ENCODE measurements around the gene ZNF814.

DNA sequence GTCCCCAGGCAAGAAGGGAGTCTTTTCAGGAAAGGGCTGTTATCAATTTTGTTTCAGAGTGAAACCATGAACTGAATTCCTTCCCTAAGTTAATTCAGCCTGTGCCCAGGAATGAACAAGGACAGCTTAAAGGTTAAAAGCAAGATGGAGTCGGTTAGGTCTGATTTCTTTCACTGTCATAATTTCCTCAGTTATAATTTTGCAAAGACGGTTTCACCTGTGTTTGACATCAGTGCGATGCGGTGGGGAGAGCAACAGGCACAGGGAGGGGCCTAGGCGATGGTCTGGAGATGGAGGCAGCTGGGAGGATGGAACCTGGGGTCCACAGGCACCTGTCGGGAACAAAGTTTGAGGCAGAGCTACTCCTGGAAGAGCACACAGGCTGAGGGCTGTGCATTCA, 68.2 kb downstream of the ZNF814 start:
- TF ChIP-seq, protein P1, sequence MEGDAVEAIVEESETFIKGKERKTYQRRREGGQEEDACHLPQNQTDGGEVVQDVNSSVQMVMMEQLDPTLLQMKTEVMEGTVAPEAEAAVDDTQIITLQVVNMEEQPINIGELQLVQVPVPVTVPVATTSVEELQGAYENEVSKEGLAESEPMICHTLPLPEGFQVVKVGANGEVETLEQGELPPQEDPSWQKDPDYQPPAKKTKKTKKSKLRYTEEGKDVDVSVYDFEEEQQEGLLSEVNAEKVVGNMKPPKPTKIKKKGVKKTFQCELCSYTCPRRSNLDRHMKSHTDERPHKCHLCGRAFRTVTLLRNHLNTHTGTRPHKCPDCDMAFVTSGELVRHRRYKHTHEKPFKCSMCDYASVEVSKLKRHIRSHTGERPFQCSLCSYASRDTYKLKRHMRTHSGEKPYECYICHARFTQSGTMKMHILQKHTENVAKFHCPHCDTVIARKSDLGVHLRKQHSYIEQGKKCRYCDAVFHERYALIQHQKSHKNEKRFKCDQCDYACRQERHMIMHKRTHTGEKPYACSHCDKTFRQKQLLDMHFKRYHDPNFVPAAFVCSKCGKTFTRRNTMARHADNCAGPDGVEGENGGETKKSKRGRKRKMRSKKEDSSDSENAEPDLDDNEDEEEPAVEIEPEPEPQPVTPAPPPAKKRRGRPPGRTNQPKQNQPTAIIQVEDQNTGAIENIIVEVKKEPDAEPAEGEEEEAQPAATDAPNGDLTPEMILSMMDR (IDR thresholded peaks at IDR 0.05) = no peak
- no peak for TF ChIP-seq POLR2A (IDR thresholded peaks at IDR 0.05)
